Transverse colon (tissue), 4 donors: Measurements from ENCODE around the gene STX12.

Source experiments
- CTCF ChIP-seq, 5 experiments: fragments of 200-600 bp in 3 of 5; fragments of 450-650 bp in 2 of 5; sonication (generic) in 3 of 5; IDR thresholded peaks; 1 replicate in 2 of 5; 2 replicates in 3 of 5; pipeline ENCODE4 v1.5.1; 2016 to 2017; ENCODE audit warnings: antibody characterized with exemption in 5 of 5, inconsistent platforms in 3 of 5, mild to moderate bottlenecking in 2 of 5, moderate library complexity in 1 of 5
- EP300 ChIP-seq: sonication (generic); formaldehyde crosslinking; IDR thresholded peaks from one replicate; pipeline ENCODE4 v1.6.1; 2017; ENCODE audit warnings: antibody characterized with exemption, low read depth
- POLR2A ChIP-seq: fragments of 450-650 bp; IDR thresholded peaks from one replicate; pipeline ENCODE4 v1.6.1; 2016; ENCODE audit warnings: antibody characterized with exemption, mild to moderate bottlenecking, moderate library complexity
- POLR2AphosphoS5 ChIP-seq, 3 donors: sonication (generic); formaldehyde crosslinking; IDR thresholded peaks; one replicate each; pipeline ENCODE4 v1.6.1; 2016; ENCODE audit warnings: antibody characterized with exemption in 3 of 3

- TF ChIP-seq POLR2A: no peak
- TF ChIP-seq CTCF (IDR thresholded peaks at IDR 0.05): no peak
- no peak for TF ChIP-seq POLR2AphosphoS5 (IDR thresholded peaks at IDR 0.05)
- TF ChIP-seq EP300: no peak
These were observed 735 bp upstream of the STX12 start for GRCh38 chr1:27772036-27772931.
